HG03558 (cell line): Measurements from ENCODE around the gene INS.
"Not testable (repeated sequence)": the region's sequence is repeated elsewhere in the genome, so short reads cannot be mapped to it uniquely, and the experiment has no call there.

ENCODE experiments used
- ATAC-seq: cut with Tn5 transposase; IDR thresholded peaks from one replicate; pipeline ENCODE4 v1.9.1; 2021; ENCODE audit warnings: moderate number of reproducible peaks; ENCODE audit not compliant: unreplicated experiment; ENCODE audit errors: extremely low read depth

INS gene

DNA sequence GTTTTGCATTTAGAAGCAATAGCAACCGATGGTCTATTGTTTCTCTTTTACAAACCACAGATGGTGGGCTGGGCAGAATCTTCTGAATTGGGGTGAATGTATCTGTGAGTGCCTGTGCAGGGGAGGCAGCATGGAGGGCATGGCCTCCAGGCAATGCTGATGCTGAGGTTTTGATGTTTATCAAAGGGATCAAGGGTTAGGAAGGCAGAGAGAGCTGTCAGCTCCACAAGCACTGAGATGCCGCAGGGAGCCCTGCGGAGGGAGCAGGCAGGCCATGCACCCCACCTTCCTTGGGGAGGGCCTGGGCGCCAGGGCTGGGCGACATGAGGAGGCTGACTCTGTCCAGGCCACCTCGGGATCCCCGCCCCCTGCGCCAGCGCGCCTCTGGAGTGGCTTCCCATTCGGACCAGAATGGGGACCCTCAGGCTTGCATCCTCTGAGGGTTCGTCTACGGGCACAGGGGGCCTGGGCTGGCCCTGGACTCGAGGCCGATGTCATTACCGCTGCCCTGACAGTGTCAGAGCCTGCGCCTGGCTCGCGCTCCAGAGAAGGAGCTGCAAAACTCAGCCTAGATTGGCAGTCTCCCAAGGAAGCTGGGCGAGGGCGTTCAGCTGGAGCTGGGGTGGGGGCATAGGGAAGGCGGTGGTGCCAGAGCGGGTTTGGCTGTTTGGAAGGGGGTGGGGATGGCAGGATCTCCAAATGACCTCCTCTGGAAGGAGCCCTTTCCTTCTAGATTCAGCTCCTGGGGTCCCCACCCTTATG lies 24.5 kb upstream of the INS start:
- ATAC-seq = no peak

DNA sequence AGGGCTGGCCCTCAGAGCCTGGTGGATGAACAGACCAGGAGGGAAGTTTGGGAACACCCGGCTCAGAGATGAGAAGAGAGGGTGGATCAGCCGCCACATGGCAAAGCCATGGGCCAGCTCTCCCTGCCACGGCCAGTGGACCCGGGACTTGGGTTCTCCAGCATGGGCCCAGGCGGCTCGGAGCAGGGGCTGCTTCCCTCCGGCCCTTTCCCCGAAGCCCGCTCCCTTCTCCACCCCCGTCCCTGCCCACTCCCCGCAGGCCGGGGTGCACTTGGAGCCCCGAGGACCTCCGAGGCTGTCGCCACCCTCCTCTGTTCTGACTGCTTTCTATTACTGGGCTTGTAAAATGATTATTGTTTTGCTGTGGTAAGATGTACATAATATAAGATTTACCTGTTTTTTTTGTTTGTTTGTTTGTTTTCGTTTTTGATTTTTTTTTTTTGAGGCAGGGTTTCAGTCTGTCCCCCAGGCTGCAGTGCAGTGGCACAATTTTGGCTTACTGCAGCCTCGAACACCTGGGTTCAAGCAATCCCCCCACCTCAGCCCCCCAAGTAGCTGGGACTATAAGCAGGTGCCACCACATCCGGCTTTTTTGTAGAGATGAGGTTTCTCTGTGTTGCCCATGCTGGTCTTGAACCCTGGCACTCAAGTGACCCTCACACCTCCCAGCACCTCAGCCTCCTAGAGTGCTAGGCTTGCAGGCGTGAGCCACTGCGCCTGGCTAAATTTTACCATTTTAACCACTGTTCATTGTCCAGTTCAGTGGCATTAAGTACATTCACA lies 21.9 kb upstream of the INS start:
- ATAC-seq = no peak

DNA sequence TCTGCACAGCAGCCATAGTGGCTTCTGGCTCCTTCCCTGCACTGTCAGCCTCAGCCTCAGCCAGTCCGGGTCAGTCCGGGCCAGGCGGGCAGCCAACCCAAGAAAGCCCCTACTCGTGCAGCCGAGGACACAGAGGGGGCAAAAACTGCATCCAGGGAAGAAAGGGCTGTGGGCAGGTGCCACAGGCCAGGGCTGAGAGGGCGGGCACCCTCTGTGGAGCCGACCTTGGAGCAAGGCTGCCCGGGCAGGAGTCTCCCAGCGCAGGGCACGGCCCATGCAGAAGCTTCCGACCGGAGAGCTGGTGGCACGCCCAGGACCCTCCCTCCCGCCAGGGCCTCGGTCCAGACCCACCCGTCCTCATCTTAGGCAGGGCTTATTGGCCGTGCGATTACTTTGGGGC lies 21.1 kb upstream of the INS start:
- no peak for ATAC-seq

DNA sequence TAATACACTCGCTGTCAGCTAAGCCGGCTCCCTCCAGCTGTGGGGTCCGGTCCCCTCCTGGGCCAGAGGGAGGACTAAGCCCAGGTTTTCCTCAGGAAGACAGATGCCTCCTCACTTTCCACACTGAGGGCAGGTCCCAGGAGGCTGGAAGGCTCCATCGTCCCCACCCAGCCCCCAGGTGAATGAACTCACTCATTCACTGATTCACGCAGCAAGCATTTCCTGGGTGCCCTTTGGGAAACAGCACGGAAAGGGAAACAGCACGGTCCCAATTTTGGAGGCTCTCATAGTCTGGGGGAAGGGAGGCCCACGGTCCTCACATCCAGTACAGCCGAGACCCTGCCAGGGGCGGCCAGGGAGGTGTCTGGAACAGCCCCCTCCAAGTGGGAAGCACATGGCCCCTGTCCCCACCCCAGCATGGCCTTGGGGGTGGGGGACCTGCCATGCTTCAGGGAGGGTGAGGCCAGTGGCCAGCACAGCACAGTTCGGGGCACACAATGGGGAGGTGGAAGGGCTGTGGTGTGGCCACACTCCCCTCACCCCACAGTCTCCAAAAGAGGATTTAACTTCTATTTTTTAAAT lies 19.9 kb upstream of the INS start:
- no peak for ATAC-seq

DNA sequence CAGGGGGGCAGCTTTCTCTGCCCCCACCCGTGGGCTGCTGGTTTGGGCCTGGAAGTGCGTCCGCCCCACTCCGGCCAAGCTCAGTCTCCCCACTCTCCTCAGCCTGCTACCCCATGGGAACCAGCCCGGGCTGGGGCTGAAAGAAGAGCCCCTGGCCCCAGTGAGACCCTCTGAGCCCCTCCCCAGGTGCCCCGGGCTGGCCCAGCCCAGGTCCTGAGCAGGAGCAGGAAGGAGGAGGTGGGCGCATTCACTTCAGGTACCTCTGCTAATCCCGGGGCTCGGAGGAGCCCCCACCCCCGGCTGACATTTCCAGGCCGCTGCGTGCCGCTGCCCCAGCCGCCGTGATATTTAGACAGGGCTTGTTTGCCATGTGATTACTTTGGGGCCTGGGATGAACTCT lies 19.3 kb upstream of the INS start:
- no peak for ATAC-seq

DNA sequence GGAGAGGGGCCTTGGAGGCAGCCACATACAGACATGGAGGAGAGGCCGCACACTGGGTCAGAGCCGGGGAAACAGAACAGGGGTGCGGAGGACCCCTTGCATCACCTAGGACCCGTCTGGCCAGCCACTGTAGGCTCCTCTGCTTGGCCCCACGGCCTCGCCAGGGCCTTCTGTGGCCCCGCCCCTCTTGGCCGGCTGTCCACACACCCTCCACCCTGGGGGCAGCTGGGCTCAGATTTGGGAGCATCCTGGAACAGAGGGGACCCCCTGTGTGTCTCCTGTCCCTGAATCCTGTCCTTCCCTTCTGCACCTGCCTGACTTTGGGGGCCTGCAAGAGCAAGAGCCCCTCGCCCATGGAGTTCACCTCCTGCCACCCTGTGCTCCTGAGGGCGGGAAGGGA lies 18.5 kb upstream of the INS start:
- ATAC-seq = no peak

DNA sequence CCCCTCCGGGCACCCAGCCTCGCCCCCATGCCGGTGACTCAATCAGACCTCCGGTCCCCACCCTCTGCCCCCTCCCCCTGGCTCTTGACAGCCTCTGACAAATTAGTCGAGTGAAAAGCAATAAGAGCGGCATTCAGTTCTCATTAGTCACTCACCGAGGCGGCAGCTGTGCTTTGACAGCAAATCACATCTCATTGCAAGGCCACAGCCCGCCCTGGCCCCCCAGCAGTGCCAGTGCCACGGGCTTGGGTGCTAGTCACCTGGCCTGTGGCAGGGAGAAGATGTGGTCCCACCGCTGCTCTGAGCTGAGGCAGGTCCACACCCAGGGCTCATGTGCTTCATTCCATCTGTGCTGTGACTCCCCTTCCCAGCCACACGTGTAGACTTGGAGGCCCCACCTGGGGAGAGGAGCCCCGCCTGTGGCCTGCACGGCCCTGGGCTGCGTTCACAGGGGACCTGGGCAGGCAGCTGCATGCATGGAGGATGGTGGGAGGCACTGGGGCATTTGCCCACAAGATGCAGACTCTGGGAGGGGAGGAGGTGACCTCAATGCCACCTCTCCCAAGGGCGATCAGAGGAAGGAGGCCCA lies 18.0 kb upstream of the INS start:
- ATAC-seq = no peak

DNA sequence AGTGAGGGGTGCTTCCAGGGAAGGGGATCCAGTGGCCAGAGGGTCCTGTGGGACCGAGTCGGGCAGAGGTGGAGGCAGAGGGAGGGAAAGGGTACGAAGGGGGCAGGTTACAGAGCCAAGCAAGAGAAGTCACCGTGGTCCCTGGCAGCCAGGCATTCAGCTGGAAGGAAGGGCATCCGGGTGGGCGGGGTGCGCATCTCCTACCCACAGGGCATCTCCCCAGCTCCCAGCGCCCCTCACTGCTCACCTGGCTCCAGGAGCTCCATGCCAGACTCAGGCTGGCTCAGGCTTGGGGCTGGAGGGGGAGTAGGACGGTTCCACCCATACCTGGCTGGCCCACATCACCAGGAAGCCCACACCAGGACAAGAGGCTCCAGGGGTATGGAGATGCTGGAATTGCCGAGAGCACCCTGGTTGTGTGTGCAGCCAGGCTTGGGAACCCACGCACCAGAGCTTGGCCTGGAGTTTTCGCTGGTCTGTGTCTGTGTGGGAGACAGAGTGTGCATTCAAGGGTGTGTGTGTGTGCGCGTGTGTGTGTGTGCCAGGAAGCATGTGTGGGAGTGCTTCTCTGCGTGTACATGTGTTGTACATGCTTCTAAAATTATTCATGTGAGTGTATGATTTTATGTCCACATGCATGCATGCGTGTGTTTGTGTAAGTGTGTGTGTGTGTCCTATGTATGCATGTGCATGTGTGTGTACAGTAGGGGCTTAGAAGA lies 17.2 kb upstream of the INS start:
- not testable (repeated sequence) for ATAC-seq

DNA sequence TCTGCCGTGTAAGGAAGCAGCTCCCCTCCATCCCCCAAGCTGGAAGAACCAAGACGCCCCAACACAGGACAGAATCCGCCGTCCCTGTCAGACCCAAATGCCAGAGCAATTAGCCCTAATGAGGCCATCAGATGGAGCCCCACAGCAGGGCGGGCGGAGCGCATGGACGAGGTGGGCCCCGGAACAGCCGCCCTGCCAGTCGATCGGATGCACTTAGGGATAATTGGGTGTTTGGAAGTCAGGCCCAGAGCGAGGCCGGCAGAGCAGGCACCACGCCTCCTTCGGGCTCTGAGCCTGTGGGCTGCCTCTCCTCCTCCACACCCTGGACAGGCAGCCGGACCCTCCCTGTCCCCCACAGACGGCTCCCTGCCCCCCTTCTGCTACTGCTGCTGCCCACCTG lies 16.1 kb upstream of the INS start:
- ATAC-seq = no peak

DNA sequence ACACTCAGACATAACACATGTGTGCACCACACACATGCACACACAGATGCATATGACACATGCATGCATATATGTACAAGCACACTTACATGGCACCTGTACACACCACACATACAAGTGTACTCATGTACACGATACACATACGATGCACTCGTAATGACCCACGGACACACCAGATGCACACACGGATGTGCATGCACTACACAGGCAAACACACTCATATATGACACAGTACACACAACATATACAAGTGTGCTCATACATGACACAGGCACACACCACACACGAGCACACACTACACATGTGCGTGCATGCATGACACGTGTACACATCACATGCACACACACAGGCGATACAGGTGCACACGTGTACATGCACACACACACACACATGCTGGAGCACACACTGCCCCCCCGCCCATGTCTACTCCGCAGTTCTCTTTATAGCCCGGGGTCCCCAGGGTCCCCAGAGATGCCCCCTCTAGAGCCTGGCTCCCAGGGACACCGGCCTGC lies 15.4 kb upstream of the INS start:
- no peak for ATAC-seq

DNA sequence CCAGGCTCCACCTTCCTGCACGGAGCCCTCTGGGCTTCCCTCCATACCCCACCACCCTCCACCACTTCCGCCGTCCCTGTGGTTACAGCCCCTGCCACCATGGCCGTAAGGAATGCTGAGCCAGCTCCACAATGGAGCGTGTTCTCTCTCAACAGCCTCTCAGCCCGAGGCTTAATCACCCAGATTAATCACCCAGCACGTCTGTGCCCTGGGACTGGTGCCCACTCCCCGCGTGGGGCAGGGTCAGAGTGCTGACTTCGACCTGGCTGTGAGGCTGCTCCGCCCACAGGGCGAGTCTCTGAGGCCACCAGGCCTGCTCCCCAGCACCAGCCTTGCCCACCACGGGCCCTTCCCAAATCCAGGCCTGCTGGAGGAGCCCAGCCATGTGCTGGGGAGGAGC lies 14.7 kb upstream of the INS start:
- ATAC-seq = no peak

DNA sequence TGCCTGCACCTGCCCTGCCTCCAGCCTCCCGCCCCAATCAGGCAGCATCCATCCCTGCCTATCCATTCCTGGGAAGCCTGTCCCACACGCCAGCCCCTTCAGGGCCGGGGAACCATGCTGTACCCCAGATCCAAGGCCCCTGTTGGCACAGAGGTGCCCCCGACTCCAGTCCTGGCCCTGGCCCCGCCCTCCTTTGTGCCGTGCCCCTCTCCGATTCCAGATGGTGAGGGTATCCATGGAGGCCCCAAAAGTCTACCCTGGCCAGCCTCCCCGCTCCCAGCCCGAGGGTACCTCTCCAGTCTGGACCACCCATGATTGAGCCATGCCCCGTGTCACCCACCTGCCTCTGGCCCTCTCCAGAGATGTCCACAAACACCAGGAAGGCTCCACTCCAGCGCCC lies 13.4 kb upstream of the INS start:
- no peak for ATAC-seq

DNA sequence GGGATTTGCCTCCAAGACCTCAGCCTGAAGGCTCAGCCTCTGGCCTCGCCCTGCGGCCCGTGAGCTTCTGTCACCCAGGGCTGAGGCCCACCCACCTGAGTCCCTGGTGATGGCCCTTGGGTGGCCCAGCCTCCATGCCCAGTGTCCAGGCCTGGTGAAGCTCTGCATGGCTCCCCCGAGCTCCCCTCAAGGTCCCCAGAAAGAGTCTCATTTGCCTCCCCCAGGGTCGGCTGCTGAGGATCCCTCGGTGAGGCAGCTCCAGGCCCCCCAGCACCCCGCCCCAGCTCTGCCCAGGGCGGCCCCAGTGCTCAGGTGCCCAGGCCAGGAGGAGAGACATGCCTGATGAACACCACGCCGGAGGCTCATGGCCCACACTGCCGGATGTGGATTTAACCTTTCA lies 12.8 kb upstream of the INS start:
- ATAC-seq = no peak

DNA sequence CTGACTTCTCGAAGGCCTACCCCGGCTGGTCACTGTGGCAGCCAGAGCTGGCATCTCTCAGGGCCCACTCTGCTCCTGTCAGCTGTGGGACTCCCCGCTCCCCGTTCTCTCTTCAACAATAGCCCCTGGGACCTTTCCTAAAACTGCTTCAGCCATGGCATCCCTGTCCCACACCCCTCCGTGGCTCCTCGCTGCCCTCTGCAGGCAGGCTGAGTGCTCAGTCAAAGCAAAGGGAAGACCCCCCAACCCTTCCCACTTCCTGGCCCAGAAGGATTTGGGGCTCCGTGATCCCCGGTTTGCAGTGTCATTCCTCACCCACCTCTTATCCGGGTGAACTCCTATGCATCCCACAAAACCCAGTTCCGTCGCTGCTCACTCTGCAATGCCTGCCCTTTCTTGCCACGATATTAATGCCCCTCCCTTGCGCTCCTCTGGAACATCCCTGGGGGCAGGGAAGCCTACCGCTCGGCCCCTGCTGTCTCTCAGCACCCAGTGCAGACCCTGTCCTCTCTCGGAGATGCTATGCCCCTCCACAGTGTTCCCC lies 12.2 kb upstream of the INS start:
- ATAC-seq = no peak

DNA sequence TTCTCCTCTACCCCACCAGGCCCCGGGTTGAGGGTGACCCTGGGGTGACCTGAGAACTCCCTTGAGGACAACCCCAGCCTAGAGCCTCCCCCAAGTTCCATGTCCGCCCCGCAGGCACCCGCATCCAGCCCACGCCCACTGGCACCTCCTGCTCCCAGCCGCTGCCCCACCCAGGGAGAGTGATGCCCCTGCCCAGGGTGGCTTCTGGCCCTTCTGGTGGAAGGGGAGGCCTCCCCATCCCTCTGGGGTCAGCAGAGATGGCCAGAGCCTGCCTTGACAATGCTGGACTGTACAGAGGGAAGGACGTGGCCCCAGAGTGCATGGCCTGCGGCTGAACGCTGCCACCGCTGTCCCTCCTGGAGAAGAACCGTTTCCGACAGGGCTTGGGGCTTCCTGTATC lies 11.7 kb upstream of the INS start:
- no peak for ATAC-seq

DNA sequence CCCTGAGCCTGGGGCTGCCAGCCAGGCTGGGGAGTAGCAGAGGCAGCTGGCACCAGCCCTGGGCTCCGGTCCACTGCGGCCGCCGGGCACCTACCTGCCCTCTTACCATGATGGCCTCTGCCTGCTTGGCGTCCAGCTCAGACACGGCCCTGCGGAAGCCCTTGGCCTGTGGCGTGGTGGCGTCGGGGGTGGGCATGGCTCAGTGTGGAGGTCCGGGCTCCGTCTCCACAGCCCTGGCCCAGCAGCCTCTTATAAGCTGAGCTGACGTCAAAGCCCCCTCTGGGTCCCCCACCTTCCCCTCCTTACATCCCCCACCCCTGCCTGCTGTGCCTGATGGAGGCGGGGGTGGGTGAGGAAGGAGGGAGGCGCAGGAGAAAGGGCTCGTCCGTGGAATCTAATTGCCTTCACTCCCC lies 10.6 kb upstream of the INS start, which contains the start of gene TH:
Gene TH, minus strand, starts transcription at position 225 of the 413 bp plus-strand sequence. Its CDS starts 29 bp downstream, at position 196.
- ATAC-seq = no peak

DNA sequence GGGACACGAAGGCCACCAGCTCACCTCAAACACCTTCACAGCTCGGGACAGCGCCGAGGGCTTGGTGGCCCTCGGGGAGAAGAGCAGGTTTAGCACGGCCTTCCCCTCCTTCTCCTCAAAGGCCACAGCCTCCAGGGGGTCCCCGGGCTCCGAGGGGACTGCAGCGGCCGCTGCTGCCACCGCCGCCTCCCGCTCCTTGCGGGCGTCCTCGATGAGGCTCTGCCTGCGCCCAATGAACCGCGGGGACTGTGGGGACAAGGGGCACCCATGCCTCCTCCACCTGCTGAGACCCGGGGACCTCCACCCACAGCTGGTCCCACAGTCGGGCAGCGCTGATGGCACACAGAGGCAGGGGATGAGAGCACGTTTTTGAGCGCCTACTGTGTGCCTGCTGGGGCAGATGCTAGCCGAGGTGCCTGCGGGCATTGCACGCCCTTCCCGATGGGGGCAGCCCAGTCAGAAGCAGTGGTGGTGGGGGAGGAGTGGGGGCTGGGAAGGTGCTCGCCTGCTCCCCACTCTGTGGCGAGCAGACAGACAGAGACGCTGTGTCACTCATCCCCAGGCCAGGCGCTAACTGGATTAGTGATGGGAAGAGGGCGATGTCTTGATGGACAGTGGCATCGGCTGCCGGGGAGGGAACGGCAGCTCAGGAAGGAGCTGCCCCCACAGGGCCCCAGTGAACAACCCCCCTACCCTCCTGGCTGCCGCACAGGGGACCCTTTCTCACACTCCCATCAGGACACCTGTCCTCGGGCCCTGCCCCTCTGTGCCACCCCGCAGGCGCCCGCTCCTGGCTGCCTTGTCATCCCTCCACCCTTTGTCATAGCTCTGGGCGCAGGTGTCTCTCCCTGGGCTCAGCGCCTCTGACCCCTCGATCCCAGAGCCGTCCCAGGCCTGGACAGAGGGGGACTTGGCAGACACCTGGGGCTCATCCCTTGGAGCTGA lies 8.9 kb upstream of the INS start:
- no peak for ATAC-seq

DNA sequence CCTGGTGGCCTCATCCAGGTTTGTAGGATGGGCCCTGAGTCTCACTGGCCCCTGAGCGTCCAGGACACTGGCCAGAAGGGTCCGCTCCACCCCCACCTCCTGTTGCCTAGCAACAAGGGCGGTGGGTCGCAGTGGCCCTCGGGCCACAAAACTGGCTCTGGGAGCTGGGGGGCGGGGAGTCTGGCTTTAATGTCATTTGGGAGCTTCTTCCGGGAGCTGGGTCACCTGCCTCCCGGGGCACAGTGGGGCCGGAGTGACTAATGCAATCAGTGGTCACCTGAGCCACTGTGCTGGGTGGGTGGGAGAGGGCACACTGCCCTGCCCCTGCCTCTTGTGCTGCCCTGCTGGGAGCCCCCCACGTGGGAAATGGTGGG lies 8.0 kb upstream of the INS start:
- ATAC-seq = no peak
